ENCODE data around the gene ZBTB40. TPM values are rescaled to one million over a fixed set of nuclear protein-coding genes. Genes with fewer than 3 reads are reported as not detected.

Gene ZBTB40
- polyA plus RNA-seq, 4 donors: 15.3 to 21.0 (median 18.8) TPM

GRCh38 chr1:22550021-22550420, 98.4 kb downstream of the ZBTB40 start:
- no peak for DNase-seq (ENCODE audit: low read depth in 4 of 4, low spot score in 3 of 4)

- DNase-seq (ENCODE audit: low read depth in 4 of 4, low spot score in 3 of 4): no peak
These were observed 99.9 kb downstream of the ZBTB40 start for GRCh38 chr1:22551591-22551990.

- DNase-seq (ENCODE audit: low read depth in 4 of 4, low spot score in 3 of 4): no peak
These were observed 100.4 kb downstream of the ZBTB40 start for GRCh38 chr1:22552021-22552420.

GRCh38 chr1:22553104-22553880, 101.6 kb downstream of the ZBTB40 start:
- DNase-seq (ENCODE audit: low read depth in 4 of 4, low spot score in 3 of 4): no peak

- DNase-seq (ENCODE audit: low read depth in 4 of 4, low spot score in 3 of 4): no peak
These were observed 102.4 kb downstream of the ZBTB40 start for GRCh38 chr1:22553991-22554522.

- DNase-seq (ENCODE audit: low read depth in 4 of 4, low spot score in 3 of 4): no peak
These were observed 103.7 kb downstream of the ZBTB40 start for GRCh38 chr1:22555371-22555656.

- no peak for DNase-seq (ENCODE audit: low read depth in 4 of 4, low spot score in 3 of 4)
These were observed 104.9 kb downstream of the ZBTB40 start for GRCh38 chr1:22556391-22557104.

GRCh38 chr1:22557341-22557950, 105.8 kb downstream of the ZBTB40 start:
- no peak for DNase-seq (ENCODE audit: low read depth in 4 of 4, low spot score in 3 of 4)

GRCh38 chr1:22562584-22563583, 111.2 kb downstream of the ZBTB40 start, which contains the start of gene EPHA8:
Gene EPHA8 (plus strand): TSS chr1:22563489. CDS start chr1:22563636, 147 bp downstream.
- DNase-seq (ENCODE audit: low read depth in 4 of 4, low spot score in 3 of 4): no peak

- no peak for DNase-seq (ENCODE audit: low read depth in 4 of 4, low spot score in 3 of 4)
These were observed 112.3 kb downstream of the ZBTB40 start for GRCh38 chr1:22563671-22564602.

- DNase-seq (ENCODE audit: low read depth in 4 of 4, low spot score in 3 of 4): no peak
These were observed 114.5 kb downstream of the ZBTB40 start for GRCh38 chr1:22566161-22566560.

- DNase-seq (ENCODE audit: low read depth in 4 of 4, low spot score in 3 of 4): no peak
These were observed 115.5 kb downstream of the ZBTB40 start for GRCh38 chr1:22567197-22567596.

GRCh38 chr1:22567994-22568393, 116.3 kb downstream of the ZBTB40 start:
- no peak for DNase-seq (ENCODE audit: low read depth in 4 of 4, low spot score in 3 of 4)

GRCh38 chr1:22569269-22569668, 117.6 kb downstream of the ZBTB40 start:
- DNase-seq (ENCODE audit: low read depth in 4 of 4, low spot score in 3 of 4): no peak

- DNase-seq (ENCODE audit: low read depth in 4 of 4, low spot score in 3 of 4): no peak
These were observed 118.7 kb downstream of the ZBTB40 start for GRCh38 chr1:22570140-22570909.

- DNase-seq (ENCODE audit: low read depth in 4 of 4, low spot score in 3 of 4): no peak
These were observed 121.2 kb downstream of the ZBTB40 start for GRCh38 chr1:22572818-22573217.

- no peak for DNase-seq (ENCODE audit: low read depth in 4 of 4, low spot score in 3 of 4)
These were observed 121.6 kb downstream of the ZBTB40 start for GRCh38 chr1:22573237-22573636.

- DNase-seq (ENCODE audit: low read depth in 4 of 4, low spot score in 3 of 4): no peak
These were observed 124.0 kb downstream of the ZBTB40 start for GRCh38 chr1:22575532-22576149.
